AG20443 (cell line): Measurements from ENCODE around the gene OR8S1.
"Not testable (repeated sequence)": the region's sequence is repeated elsewhere in the genome, so short reads cannot be mapped to it uniquely, and the experiment has no call there.

Experiments
- DNase-seq: peaks from one replicate; pipeline ENCODE4 v3.0.0; 2012; ENCODE audit warnings: low spot score, mixed read lengths

Gene OR8S1, protein sequence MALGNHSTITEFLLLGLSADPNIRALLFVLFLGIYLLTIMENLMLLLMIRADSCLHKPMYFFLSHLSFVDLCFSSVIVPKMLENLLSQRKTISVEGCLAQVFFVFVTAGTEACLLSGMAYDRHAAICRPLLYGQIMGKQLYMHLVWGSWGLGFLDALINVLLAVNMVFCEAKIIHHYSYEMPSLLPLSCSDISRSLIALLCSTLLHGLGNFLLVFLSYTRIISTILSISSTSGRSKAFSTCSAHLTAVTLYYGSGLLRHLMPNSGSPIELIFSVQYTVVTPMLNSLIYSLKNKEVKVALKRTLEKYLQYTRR

DNA sequence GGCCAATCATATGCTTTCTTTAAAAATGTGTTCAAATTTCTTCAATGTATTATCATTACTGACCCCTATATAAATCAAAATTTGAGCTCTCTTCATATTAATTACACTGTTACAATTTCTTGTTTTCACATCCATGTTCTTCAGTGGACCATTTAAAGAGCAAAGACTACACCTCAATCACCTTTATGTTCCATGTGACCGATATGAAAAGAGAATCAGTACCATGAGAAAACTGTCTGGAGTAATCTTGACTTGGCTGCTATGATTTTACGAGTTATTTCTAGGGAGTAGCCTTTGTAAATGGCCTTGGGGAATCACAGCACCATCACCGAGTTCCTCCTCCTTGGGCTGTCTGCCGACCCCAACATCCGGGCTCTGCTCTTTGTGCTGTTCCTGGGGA is at the start of gene OR8S1:
Gene OR8S1 (plus strand): TSS at position 301 of the 400 bp plus-strand sequence. CDS start 0 bp downstream, at position 301.
- DNase-seq = no peak

DNA sequence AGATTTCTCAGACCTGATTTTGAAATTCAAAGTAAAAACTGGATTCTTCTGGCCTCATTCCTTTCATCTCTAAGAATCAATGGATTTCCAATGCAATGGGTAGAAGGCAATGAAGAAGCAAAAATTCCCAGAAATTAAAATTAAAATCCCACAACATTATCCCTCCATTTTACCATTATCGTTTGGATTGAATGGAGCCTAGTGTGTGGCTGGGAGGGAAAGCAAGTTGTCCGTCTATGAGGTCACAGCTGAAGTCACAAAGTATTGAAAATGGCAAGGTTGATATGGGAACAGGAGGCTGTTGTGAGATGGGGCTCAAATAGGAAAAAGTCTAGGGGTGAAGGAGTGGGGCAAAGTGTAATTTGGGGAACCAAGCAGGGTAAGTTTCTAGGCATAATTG is 43.2 kb upstream of the OR8S1 start, which contains the start of gene C12orf54:
Gene C12orf54 (plus strand): TSS at position 301 of the 400 bp plus-strand sequence. CDS start 799 bp downstream, outside the sequence.
- no peak for DNase-seq

DNA sequence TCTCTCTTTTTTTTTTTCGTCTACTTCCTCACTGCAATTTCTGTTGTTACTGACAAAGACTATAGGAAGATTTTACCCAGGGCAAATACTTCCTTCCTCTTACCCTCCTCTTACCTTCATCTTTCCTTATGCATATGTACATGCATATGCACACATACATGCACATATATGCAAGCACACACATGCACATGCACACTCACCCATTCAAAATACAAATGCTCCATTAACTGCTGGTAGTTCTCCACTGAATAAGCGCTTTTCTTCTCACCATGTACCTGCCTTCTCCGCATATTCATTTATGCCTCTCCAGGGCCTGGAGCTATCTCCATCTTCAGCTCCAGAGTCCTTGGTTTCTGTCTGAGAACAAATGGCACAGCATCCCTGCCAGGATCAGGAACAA is 42.5 kb upstream of the OR8S1 start:
- DNase-seq = no peak

DNA sequence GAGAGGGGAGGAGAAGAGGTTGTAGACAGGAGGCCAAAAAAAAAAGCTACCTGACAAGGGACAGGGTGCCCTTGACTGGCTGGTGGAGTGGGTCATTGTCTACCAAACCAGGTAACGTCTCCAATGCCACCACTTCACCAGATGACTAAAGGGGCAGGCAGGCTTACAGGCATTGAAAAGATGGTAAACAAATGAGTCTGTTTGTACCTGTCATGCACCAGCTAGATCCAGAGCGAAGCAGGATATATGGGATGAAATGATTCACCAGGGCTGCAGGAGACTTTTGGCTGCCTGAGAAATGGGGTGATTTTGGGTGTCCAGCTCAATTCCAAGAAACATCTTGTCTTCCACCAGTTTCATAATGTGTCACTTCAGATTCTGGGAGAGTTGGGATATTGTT is 39.2 kb upstream of the OR8S1 start:
- DNase-seq = no peak

DNA sequence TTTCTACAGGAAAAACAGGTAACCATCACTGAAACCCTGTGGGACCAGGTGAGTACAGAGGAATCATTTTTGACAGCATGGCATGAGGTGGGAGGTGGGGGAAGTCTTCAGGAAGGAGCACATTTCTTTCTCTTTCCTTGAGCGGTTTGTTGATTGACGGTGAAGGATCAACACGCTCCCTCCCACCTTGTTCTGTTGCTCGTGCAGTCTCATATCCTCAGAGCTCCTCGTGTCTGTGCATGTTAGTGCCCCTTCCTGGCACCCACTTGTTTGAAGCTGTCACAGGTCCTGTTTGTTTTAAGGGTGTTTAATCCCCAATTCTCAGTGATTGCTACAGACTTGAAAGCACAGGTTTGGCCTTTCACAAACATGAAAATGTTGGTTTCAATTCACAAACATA is 38.8 kb upstream of the OR8S1 start:
- DNase-seq = no peak

DNA sequence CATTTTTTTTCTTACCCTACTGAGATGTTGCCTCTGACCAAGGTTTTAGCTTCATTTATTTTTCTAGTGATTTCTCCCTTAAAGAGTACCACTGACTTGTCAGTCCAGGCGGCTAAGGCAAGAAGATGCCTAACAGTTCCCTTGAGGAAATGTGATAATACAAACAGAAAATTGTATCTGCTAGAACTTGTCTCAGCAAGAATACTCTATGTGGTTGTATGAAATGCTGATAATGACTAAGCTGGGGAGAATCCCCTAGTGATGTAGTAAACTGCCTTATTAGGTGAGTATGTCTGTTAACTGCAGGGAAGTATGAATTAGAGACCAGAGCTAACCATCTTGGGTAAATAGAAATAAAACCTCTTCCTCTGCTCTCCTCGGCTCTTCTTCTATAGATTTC is 36.4 kb upstream of the OR8S1 start:
- DNase-seq = no peak

DNA sequence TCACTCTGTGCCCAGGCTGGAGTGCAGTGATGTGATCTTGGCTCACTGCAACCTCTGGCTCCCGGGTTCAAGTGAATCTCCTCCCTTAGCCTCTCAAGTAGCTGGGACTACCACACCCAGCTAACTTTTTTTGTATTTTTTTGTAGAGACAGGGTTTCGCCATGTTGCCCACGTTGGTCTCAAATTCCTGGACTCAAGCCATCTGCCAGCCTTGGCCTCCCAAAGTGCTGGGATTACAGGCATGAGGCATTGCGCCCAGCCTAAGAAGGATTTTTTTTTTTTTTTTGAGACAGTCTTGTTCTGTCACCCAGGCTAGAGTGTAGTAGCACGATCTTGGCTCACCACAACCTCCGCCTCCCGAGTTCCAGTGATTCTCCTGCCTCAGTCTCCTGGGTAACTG is 36.0 kb upstream of the OR8S1 start:
- not testable (repeated sequence) for DNase-seq

DNA sequence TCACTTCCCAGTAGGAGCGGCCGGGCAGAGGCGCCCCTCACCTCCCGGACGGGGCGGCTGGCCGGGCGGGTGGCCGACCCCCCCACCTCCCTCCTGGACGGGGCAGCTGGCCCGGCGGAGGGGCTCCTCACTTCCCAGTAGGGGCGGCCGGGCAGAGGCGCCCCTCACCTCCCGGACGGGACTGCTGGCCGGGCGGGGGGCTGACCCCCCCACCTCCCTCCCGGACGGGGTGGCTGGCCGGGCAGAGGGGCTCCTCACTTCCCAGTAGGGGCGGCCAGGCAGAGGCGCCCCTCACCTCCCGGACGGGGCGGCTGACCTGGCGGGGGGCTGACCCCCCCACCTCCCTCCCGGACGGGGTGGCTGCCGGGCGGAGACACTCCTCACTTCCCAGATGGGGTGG is 25.2 kb upstream of the OR8S1 start:
- DNase-seq = not testable (repeated sequence)

DNA sequence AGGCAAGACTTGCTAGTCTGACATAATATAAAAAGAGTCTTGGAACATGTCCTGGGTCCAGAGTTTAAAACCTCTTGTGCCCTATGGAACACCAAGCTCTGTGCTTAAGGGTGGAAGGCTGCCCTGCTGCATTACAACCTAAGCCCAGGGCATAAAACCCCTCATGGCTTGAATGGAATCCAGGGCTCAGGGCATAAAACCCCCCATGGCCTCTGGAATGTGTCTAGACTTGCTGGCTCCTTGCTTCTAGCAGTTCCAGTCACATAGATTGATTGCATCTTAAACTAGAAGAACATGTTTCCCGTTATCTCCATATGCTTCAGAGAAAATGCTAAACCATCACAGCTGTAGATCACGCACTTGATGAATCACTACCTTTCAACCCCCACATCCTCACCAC is 18.6 kb upstream of the OR8S1 start:
- DNase-seq = not testable (repeated sequence)

DNA sequence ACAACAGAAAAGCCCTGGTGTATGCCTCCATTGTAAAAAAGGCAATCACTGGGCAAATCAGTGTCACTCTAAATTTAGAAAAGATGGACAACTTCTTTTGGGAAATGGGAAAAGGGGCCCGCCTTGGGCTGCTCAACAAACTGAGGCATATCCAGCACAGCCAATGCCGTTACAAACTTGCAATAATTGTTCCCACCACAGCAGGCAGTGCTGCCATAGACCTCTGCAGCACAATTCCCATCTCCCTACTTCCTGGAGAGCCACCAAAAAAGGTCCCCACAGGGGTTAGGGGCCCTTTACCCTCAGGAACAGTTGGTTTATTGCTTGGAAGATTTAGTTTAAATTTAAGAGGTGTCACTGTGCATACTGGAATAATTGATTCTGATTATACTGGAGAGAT is 16.4 kb upstream of the OR8S1 start:
- DNase-seq = no peak

DNA sequence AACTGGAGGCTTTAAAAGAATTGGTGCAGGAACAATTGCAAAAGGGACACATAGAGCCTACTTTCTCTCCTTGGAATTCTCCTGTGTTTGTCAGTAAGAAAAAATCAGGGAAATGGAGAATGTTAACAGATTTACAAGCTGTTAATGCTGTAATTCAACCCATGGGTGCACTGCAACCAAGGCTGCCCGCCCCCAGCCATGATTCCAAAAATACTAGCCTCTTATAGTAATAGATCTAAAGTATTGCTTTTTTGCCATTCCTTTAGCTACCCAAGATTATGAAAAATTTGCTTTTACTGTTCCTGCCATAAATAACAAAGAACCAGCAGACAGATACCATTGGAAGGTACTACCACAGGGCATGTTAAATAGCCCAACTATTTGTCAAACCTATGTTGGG is 15.3 kb upstream of the OR8S1 start:
- DNase-seq = no peak

DNA sequence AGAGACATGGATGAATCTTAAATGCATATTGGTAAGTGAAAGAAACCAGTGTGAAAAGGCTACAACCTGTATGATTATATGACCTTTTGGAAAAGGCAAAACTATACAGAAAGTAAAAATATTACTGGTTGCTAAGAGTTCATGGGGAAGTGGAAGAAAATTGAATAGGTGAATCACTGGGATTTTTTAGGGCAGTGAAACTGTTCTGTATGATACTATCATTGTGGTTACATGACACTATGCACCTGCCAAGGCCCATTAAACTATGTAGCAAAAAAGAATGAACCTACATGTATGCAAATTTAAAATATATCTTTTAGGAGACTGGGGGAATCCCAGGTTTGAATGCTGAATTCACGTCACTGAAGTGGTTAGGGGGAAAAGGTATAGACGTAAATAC is 12.6 kb upstream of the OR8S1 start:
- DNase-seq = no peak

DNA sequence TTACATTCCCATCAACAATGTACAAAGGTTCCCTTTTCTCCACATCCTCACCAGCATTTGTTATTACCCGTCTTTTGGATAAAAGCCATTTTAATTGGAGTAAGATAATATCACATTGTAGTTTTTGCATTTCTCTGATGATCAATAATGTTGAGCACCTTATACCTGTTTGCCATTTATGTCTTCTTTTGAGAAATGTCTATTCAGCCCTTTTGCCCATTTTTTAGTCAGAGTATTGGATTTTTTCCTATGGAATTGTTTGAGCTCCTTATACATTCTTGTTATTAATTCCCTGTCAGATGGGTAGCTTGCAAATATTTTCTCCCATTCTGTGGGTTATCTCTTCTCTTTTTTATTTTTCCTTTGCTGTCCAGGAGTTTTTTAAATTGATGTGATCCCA is 10.7 kb upstream of the OR8S1 start:
- no peak for DNase-seq

DNA sequence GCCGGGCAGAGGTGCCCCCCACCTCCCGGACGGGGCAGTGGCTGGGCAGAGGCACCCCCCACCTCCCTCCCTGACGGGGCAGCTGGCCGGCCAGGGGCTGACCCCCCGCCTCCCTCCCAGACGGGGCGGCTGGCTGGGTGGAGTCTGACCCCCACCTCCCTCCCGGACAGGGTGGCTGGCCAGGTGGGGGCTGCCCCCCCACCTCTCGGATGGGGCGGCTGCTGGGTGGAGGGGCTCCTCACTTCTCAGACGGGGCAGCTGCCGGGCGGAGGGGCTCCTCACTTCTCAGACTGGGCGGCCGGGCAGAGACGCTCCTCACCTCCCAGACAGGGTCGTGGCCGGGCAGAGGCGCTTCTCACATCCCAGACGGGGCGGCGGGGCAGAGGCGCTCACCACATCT is 5.1 kb upstream of the OR8S1 start:
- DNase-seq = not testable (repeated sequence)

DNA sequence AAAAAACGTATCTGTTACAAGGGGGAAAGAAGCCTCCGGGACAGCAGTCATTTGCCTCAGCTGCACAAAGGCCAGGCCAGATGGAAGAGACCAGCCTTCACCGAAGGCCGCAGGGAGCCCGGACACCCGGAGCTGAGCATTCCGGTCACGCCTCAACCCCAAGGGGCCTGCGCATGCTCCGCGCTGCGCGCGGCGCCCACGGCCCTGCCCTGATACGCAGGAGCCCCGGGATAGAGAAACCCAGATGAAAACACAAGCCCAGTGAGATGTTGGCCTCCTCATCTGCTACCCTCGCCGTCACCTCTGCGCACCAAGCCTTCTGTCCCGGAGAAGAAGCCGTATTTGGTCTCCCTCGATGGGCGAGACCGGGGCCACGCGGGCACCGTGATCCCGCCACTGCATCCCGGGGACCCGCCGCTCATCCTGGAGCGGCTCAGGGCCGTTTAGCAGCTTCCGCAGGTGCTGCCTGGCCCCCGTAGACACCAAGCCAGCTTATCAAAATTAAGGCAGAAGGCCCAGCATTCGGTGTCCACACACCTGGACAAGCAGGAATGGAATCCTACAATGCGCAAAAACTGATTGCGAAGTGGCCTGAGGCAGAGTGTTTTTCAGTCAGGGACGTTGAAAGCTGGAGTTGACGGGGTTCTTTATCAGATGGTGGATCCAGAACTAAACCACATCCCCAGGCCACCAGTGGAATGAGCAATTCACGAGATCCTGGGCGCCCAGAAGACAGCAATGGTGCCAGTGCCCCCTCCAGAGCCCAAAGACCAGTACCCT is 2.6 kb downstream of the OR8S1 start:
- no peak for DNase-seq

DNA sequence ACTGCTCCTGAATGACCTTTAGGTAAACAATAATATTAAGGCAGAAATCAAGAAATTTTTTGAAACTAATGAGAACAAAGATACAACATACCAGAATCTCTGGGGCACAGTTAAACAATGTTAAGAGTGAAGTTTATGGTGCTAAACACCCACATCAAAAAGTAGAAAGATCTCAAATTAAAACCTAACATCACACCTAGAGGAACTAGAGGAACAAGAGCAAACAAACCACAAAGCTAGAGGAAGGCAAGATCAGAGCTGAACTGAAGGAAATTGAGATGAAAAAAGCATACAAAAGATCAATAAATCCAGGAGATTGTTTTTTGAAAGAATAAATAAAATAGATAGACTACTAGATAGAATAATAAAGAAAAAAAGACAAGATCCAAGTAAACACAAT is 7.2 kb downstream of the OR8S1 start:
- no peak for DNase-seq

DNA sequence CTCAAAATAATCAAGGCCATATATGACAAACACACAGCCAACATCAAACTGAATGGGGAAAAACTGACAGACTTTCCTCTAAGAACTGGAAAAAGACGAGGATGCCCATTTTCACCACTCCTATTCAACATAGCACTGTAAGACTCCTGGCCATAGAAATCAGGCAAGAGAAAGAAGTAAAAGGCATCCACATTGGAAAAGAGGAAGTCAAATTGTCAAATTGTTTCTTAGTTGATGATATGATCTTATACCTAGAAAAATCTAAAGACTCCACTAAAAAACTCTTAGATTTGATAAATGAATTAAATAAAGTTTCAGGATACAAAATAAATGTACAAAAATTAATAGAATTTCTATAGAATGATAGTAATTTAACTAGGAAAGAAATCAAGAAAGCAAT is 11.2 kb downstream of the OR8S1 start:
- no peak for DNase-seq

DNA sequence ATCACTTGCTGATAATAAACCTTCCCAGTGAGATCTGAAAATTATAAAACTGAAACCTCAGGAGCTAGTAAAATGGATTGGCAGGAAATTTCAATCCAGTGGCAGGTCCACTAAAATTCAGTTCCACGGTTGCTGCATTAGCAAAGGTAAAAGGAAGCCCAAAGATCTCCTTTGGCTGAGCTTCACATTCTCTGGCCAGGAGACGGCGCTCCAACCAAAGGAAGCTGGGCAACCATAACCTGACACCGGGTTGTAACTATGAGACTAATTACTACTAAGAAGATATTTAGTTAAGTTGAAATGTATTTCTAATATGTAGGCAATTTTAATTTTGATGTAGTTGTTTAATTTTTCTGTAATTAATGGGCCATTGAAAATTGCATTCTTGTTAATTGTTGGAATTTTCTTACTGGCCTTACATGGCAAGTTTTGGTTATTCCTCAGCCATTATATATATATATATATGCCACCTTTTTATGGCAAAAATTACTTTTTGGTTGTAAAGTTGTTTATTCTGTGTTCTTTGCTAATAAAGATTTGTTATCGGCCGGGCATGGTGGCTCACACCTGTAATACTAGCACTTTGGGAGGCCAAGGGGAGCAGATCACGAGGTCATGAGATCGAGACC is 17.0 kb downstream of the OR8S1 start:
- peak; percentile 49 for DNase-seq

DNA sequence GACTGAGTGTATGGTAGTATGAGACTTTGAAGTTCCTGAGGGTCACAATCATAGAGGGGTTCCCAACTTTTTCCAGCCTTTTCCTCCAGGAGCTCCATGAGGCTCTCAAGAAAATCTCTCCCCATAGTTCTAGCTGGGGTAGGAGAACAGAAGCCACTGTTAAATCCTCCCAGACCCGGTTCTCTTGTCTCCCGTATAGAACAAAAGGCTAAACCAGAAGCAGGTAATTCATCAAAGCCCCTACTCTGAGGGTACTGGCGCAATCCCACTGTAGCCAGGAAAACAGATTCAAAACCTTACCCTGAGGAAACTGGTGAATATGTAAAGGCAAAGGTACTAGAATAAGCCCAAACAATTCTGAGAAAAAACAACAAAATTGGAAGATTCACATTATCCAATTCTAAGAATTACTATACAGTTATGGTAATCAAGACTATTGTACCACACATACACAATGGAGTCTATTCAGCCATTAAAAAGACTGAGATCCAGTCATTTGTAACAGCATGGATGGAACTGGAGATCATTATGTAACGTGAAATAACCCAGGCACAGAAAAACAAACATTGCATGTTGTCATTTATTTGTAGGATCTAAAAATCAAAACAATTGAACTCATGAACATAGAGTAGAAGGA is 20.5 kb downstream of the OR8S1 start:
- DNase-seq = no peak

DNA sequence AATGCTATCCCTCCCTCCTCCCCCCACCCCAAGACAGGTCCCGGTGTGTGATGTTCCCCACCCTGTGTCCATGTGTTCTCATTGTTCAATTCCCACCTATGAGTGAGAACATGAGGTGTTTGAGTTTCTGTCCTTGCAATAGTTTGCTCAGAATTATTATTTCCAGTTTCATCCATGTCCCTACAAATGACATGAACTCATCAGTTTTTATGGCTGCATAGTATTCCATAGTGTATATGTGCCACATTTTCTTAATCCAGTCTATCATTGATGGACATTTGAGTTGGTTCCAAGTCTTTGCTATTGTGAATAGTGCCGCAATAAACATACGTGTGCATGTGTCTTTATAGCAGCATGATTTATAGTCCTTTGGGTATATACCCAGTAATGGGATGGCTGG is 21.6 kb downstream of the OR8S1 start:
- not testable (repeated sequence) for DNase-seq

DNA sequence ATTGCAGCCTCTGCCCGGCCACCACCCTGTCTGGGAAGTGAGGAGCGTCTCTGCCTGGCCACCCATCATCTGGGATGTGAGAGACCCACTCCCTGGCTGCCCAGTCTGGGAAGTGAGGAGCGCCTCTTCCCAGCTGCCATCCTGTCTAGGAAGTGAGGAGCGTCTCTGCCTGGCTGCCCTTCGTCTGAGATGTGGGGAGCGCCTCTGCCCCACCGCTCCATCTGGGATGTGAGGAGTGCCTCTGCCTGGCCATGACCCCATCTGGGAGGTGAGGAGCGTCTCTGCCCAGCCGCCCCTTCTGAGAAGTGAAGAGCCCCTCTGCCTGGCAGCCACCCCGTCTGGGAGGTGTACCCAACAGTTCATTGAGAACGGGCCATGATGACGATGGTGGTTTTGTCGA is 26.2 kb downstream of the OR8S1 start:
- DNase-seq = not testable (repeated sequence)

DNA sequence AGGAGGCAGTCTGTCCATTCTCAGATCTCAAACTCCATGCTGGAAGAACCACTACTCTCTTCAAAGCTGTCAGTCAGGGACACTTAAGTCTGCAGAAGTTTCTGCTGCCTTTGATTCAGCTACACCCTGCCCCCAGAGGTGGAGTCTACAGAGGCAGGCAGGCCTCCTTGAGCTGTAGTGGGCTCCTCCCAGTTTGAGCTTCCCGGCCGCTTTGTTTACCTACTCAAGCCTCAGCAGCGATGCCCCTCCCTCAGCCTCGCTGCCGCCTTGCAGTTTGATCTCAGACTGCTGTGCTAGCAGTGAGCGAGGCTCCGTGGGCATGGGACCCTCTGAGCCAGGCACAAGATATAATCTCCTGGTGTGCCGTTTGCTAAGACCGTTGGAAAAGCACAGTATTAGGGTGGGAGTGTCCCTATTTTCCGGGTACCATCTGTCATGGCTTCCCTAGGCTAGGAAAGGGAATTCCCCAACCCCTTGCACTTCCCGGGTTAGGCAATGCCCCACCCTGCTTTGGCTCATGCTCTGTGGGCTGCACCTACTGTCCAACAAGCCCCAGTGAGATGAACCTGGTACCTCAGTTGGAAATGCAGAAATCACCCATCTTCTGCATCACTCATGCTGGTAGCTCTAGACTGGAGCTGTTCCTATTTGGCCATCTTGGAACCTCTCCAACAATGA is 28.4 kb downstream of the OR8S1 start:
- not testable (repeated sequence) for DNase-seq
